ENCODE measurements around the gene PRR23E. TPM values are rescaled to one million over a fixed set of nuclear protein-coding genes. Genes with fewer than 3 reads are reported as not detected.

Gene PRR23E
- total RNA-seq, 1 experiment from 2014 or later: not detected

GRCh38 chr3:127172211-127172610 lies 20.7 kb upstream of the PRR23E start:
- no peaks in the 10 kb centered on the region for H3K79me2 ChIP-seq (ENCODE audit: low read depth)
- no peak overlapping the region for H3K4me3 ChIP-seq
- no peaks in the 10 kb centered on the region for H3K36me3 ChIP-seq (ENCODE audit: low read depth)
- no peak for DNase-seq
- H4K20me1 ChIP-seq (ENCODE audit: insufficient read depth): no peaks in the 10 kb centered on the region
- no peak overlapping the region for H3K27ac ChIP-seq
- H3K4me1 ChIP-seq (replicated peaks; ENCODE audit: insufficient read depth): no peaks in the 10 kb centered on the region
- H3K9me2 ChIP-seq (ENCODE audit: insufficient read depth): no peaks in the 10 kb centered on the region
- no peak overlapping the region for H3K4me2 ChIP-seq
- ChIA-PET CTCF (no interaction called here), POLR2A (ENCODE audit: unreplicated experiment) (no interaction called here)
- BruUV-seq (replicated peaks): no TSS peak
- H3K27me3 ChIP-seq (ENCODE audit: insufficient read depth, low read depth): peaks cover 56% of the 10 kb centered on the region
- H2AFZ ChIP-seq: no peak overlapping the region
- H3K9me3 ChIP-seq (ENCODE audit: insufficient read depth, low read depth): no peaks in the 10 kb centered on the region
- H3F3A ChIP-seq (ENCODE audit: insufficient read depth, low read depth): no peaks in the 10 kb centered on the region
- intact Hi-C loops (cut with micrococcal nuclease; ENCODE audit: unreplicated experiment): loop anchor here (10.0 kb wide), 1 partner anchor 187 kb away; the partner anchor contains the start of gene PLXNA1
- TF ChIP-seq EZH2 (IDR thresholded peaks at IDR 0.05; ENCODE audit: low read depth): no peak
- TF ChIP-seq CTCF (conservative IDR thresholded peaks at IDR 0.05): no peak

- H2AFZ ChIP-seq: no peak overlapping the region
- POLR2A ChIA-PET (ENCODE audit: unreplicated experiment): interaction anchor here (0.6 kb wide), 1 partner anchor 231 kb away, joined by 4 read pairs; no protein-coding TSS in a partner anchor
These were observed 20.0 kb upstream of the PRR23E start for GRCh38 chr3:127172781-127173515.

More at GRCh38 chr3:127172781-127173515, 20.0 kb upstream of the PRR23E start:
- Histone ChIP-seq H3K79me2 (ENCODE audit: low read depth) (no peaks in the 10 kb centered on the region), H3K27me3 (ENCODE audit: insufficient read depth, low read depth) (peaks cover 48% of the 10 kb centered on the region), H3K4me2 (no peak overlapping the region), H3K4me1 (replicated peaks; ENCODE audit: insufficient read depth) (no peaks in the 10 kb centered on the region), H3K36me3 (ENCODE audit: low read depth) (no peaks in the 10 kb centered on the region), H4K20me1 (ENCODE audit: insufficient read depth) (no peaks in the 10 kb centered on the region), H3K27ac (no peak overlapping the region), H3K9me3 (ENCODE audit: insufficient read depth, low read depth) (no peaks in the 10 kb centered on the region), H3K4me3 (no peak overlapping the region), H3F3A (ENCODE audit: insufficient read depth, low read depth) (no peaks in the 10 kb centered on the region), H3K9me2 (ENCODE audit: insufficient read depth) (no peaks in the 10 kb centered on the region)
- peak in 1 of 2 experiments; percentile 31 for DNase-seq
- CTCF ChIA-PET: interaction anchor here (1.1 kb wide), 1 partner anchor 45 kb away, joined by 3 read pairs; no protein-coding TSS in a partner anchor
- no peak for TF ChIP-seq EZH2 (IDR thresholded peaks at IDR 0.05; ENCODE audit: low read depth)
- no peak for TF ChIP-seq CTCF (conservative IDR thresholded peaks at IDR 0.05)
- BruUV-seq (replicated peaks): no TSS peak
- intact Hi-C loops (cut with micrococcal nuclease; ENCODE audit: unreplicated experiment): loop anchor here (10.0 kb wide), 1 partner anchor 188 kb away; the partner anchor contains the start of gene PLXNA1
